Rectal smooth muscle tissue (tissue), 1 donor: ENCODE results near the gene CHADL.
"Not testable (repeated sequence)": the region's sequence is repeated elsewhere in the genome, so short reads cannot be mapped to it uniquely, and the experiment has no call there.

ENCODE experiments used
- H3K27ac ChIP-seq: one replicate; pipeline ENCODE4 v1.7.0; 2013; ENCODE audit warnings: low read depth, low read length, inconsistent platforms
- H3K27me3 ChIP-seq: one replicate; pipeline ENCODE4 v1.7.0; 2013; ENCODE audit warnings: low read length; ENCODE audit not compliant: control insufficient read depth, insufficient read depth
- H3K36me3 ChIP-seq: one replicate; pipeline ENCODE4 v1.7.0; 2013; ENCODE audit warnings: low read length; ENCODE audit not compliant: control insufficient read depth, insufficient read depth
- H3K4me1 ChIP-seq: one replicate; pipeline ENCODE4 v1.7.0; 2013; ENCODE audit warnings: low read length; ENCODE audit not compliant: control insufficient read depth, insufficient read depth
- H3K4me3 ChIP-seq: one replicate; pipeline ENCODE4 v1.7.0; 2013; ENCODE audit warnings: low read length
- H3K9ac ChIP-seq: one replicate; pipeline ENCODE4 v1.7.0; 2013; ENCODE audit warnings: low read length

The CHADL gene

GRCh38 chr22:41267958-41268357 lies 27.2 kb upstream of the CHADL start:
- H3K27ac ChIP-seq = no peak overlapping the region
- H3K4me1 ChIP-seq = no peaks in the 10 kb centered on the region
- no peak overlapping the region for H3K4me3 ChIP-seq
- no peak overlapping the region for H3K9ac ChIP-seq
- H3K27me3 ChIP-seq = no peaks in the 10 kb centered on the region
- peaks cover 29% of the 10 kb centered on the region for H3K36me3 ChIP-seq

GRCh38 chr22:41264408-41264941 lies 23.7 kb upstream of the CHADL start:
- Histone ChIP-seq H3K27me3 (no peaks in the 10 kb centered on the region), H3K36me3 (peaks cover 52% of the 10 kb centered on the region), H3K9ac (no peak overlapping the region), H3K27ac (no peak overlapping the region), H3K4me3 (no peak overlapping the region), H3K4me1 (no peaks in the 10 kb centered on the region)

GRCh38 chr22:41263704-41264103 lies 23.0 kb upstream of the CHADL start:
- Histone ChIP-seq H3K36me3 (peaks cover 54% of the 10 kb centered on the region), H3K4me1 (no peaks in the 10 kb centered on the region), H3K27ac (no peak overlapping the region), H3K27me3 (no peaks in the 10 kb centered on the region), H3K4me3 (no peak overlapping the region), H3K9ac (no peak overlapping the region)

- Histone ChIP-seq H3K4me3 (no peak overlapping the region), H3K27me3 (no peaks in the 10 kb centered on the region), H3K36me3 (peaks cover 52% of the 10 kb centered on the region), H3K27ac (no peak overlapping the region), H3K4me1 (no peaks in the 10 kb centered on the region), H3K9ac (no peak overlapping the region)
These were observed 21.6 kb upstream of the CHADL start for GRCh38 chr22:41262250-41262765.

GRCh38 chr22:41261541-41262249 lies 21.0 kb upstream of the CHADL start:
- H3K27me3 ChIP-seq = no peaks in the 10 kb centered on the region
- no peaks in the 10 kb centered on the region for H3K4me1 ChIP-seq
- H3K4me3 ChIP-seq = no peak overlapping the region
- no peak overlapping the region for H3K27ac ChIP-seq
- no peak overlapping the region for H3K9ac ChIP-seq
- peaks cover 52% of the 10 kb centered on the region for H3K36me3 ChIP-seq

GRCh38 chr22:41260871-41261270 lies 20.1 kb upstream of the CHADL start:
- H3K27ac ChIP-seq = no peak overlapping the region
- H3K4me1 ChIP-seq = no peaks in the 10 kb centered on the region
- H3K27me3 ChIP-seq = no peaks in the 10 kb centered on the region
- H3K4me3 ChIP-seq = no peak overlapping the region
- H3K36me3 ChIP-seq = peaks cover 57% of the 10 kb centered on the region
- no peak overlapping the region for H3K9ac ChIP-seq

GRCh38 chr22:41259756-41260155 lies 19.0 kb upstream of the CHADL start:
- not testable (repeated sequence) for H3K9ac ChIP-seq, H3K27ac ChIP-seq, H3K27me3 ChIP-seq, H3K4me3 ChIP-seq, H3K4me1 ChIP-seq
- H3K36me3 ChIP-seq = peaks cover 61% of the 10 kb centered on the region

- H3K27me3 ChIP-seq = no peaks in the 10 kb centered on the region
- no peaks in the 10 kb centered on the region for H3K4me1 ChIP-seq
- H3K9ac ChIP-seq = no peak overlapping the region
- H3K36me3 ChIP-seq = peaks cover 59% of the 10 kb centered on the region
- no peak overlapping the region for H3K4me3 ChIP-seq
- no peak overlapping the region for H3K27ac ChIP-seq
These were observed 17.0 kb upstream of the CHADL start for GRCh38 chr22:41257696-41258095.

- H3K27ac ChIP-seq = no peak overlapping the region
- no peak overlapping the region for H3K9ac ChIP-seq
- no peak overlapping the region for H3K4me3 ChIP-seq
These were observed 15.8 kb upstream of the CHADL start for GRCh38 chr22:41256254-41257253.

GRCh38 chr22:41254230-41254629 lies 13.5 kb upstream of the CHADL start:
- Histone ChIP-seq H3K27me3 (no peaks in the 10 kb centered on the region), H3K27ac (no peak overlapping the region), H3K4me3 (no peak overlapping the region), H3K9ac (no peak overlapping the region), H3K4me1 (no peaks in the 10 kb centered on the region), H3K36me3 (peaks cover 60% of the 10 kb centered on the region)

More at GRCh38 chr22:41256254-41257253, 15.8 kb upstream of the CHADL start:
- H3K27me3 ChIP-seq = no peaks in the 10 kb centered on the region
- H3K4me1 ChIP-seq = no peaks in the 10 kb centered on the region
- peaks cover 57% of the 10 kb centered on the region for H3K36me3 ChIP-seq

- peaks cover 57% of the 10 kb centered on the region for H3K36me3 ChIP-seq
These were observed 11.6 kb upstream of the CHADL start for GRCh38 chr22:41252365-41252764.

GRCh38 chr22:41250127-41250526 lies 9.4 kb upstream of the CHADL start:
- no peaks in the 10 kb centered on the region for H3K27me3 ChIP-seq
- H3K9ac ChIP-seq = no peak overlapping the region
- peaks cover 58% of the 10 kb centered on the region for H3K36me3 ChIP-seq
- H3K4me3 ChIP-seq = no peak overlapping the region
- no peak overlapping the region for H3K27ac ChIP-seq
- no peaks in the 10 kb centered on the region for H3K4me1 ChIP-seq

More at GRCh38 chr22:41252365-41252764, 11.6 kb upstream of the CHADL start:
- no peaks in the 10 kb centered on the region for H3K4me1 ChIP-seq
- H3K27me3 ChIP-seq = no peaks in the 10 kb centered on the region
- no peak overlapping the region for H3K9ac ChIP-seq
- no peak overlapping the region for H3K27ac ChIP-seq
- no peak overlapping the region for H3K4me3 ChIP-seq
